Suprapubic skin (tissue), 4 donors: ENCODE results near the gene TRAPPC2L.

Source experiments
- CTCF ChIP-seq, 2 donors: fragments of 200-600 bp in 1 of 2; fragments of 450-650 bp in 1 of 2; sonication (generic) in 1 of 2; IDR thresholded peaks; one replicate each; pipeline ENCODE4 v1.5.1; 2016 to 2019; ENCODE audit warnings: antibody characterized with exemption in 2 of 2, mild to moderate bottlenecking in 1 of 2, moderate library complexity in 1 of 2
- EP300 ChIP-seq: sonication (generic); formaldehyde crosslinking; IDR thresholded peaks from one replicate; pipeline ENCODE4 v1.6.1; 2017; ENCODE audit warnings: antibody characterized with exemption
- POLR2A ChIP-seq, 2 donors: fragments of 450-650 bp; IDR thresholded peaks; one replicate each; pipeline ENCODE4 v1.6.1; 2017; ENCODE audit warnings: antibody characterized with exemption in 2 of 2, mild to moderate bottlenecking in 2 of 2, moderate library complexity in 2 of 2
- POLR2AphosphoS5 ChIP-seq, 3 donors: sonication (generic); formaldehyde crosslinking; IDR thresholded peaks; one replicate each; pipeline ENCODE4 v1.6.1; 2017; ENCODE audit warnings: antibody characterized with exemption in 3 of 3

GRCh38 chr16:88911946-88912310 lies 55.0 kb downstream of the TRAPPC2L start:
- TF ChIP-seq CTCF (IDR thresholded peaks at IDR 0.05), result no peak
- no peak for TF ChIP-seq EP300
- no peak for TF ChIP-seq POLR2A (IDR thresholded peaks at IDR 0.05)
- no peak for TF ChIP-seq POLR2AphosphoS5 (IDR thresholded peaks at IDR 0.05)
